Measurements from ENCODE around the gene AHDC1.

- no peak for TF ChIP-seq CTCF (IDR thresholded peaks at IDR 0.05)
- TF ChIP-seq POLR2AphosphoS5 (IDR thresholded peaks at IDR 0.05) = no peak
- TF ChIP-seq POLR2A (IDR thresholded peaks at IDR 0.05) = no peak
- no peak for TF ChIP-seq EP300 (IDR thresholded peaks at IDR 0.05)
These were observed 33.6 kb downstream of the AHDC1 start for GRCh38 chr1:27570356-27570755.

Measured in sigmoid colon (tissue), 4 donors.